ENCODE results near the gene COL19A1.

Gene COL19A1

GRCh38 chr6:70099732-70100131 lies 233.4 kb downstream of the COL19A1 start:
- Histone ChIP-seq H3K9me3 (ENCODE audit: insufficient read depth, low read depth, low read length) (no peaks in the 10 kb centered on the region), H3K79me2 (ENCODE audit: insufficient read depth, low read length) (no peaks in the 10 kb centered on the region), H3K9ac (ENCODE audit: low read depth, low read length, poor library complexity, severe bottlenecking) (no peak overlapping the region), H3K4me2 (ENCODE audit: low read depth, low read length, poor library complexity, severe bottlenecking) (no peak overlapping the region), H4K20me1 (ENCODE audit: insufficient read depth, low read length, poor library complexity, severe bottlenecking) (no peaks in the 10 kb centered on the region), H3K9me2 (replicated peaks; ENCODE audit: low read depth, low read length) (no peaks in the 10 kb centered on the region), H3F3A (ENCODE audit: low read depth) (no peaks in the 10 kb centered on the region), H2AFZ (ENCODE audit: low read length) (no peak overlapping the region), H3K36me3 (ENCODE audit: insufficient read depth, low read length) (no peaks in the 10 kb centered on the region), H3K4me3 (ENCODE audit: low read length, poor library complexity, severe bottlenecking) (no peak overlapping the region), H3K27me3 (ENCODE audit: insufficient read depth, low read length, poor library complexity, severe bottlenecking) (no peaks in the 10 kb centered on the region), H3K4me1 (ENCODE audit: insufficient read depth, low read length, poor library complexity, severe bottlenecking) (no peaks in the 10 kb centered on the region)
- no peak for TF ChIP-seq CTCF (conservative IDR thresholded peaks at IDR 0.05; ENCODE audit: low read length)

- H3K27me3 ChIP-seq (ENCODE audit: insufficient read depth, low read length, poor library complexity, severe bottlenecking): no peaks in the 10 kb centered on the region
- H3K4me1 ChIP-seq (ENCODE audit: insufficient read depth, low read length, poor library complexity, severe bottlenecking): peaks cover 4% of the 10 kb centered on the region
- TF ChIP-seq CTCF (conservative IDR thresholded peaks at IDR 0.05; ENCODE audit: low read length): peak; percentile 80
- no peak for TF ChIP-seq EZH2phosphoT487 (IDR thresholded peaks at IDR 0.05; ENCODE audit: borderline replicate concordance)
- H2AFZ ChIP-seq (ENCODE audit: low read length): no peak overlapping the region
- H3K4me3 ChIP-seq (ENCODE audit: low read length, poor library complexity, severe bottlenecking): no peak overlapping the region
- no peaks in the 10 kb centered on the region for H4K20me1 ChIP-seq (ENCODE audit: insufficient read depth, low read length, poor library complexity, severe bottlenecking)
- H3K9me2 ChIP-seq (replicated peaks; ENCODE audit: low read depth, low read length): no peaks in the 10 kb centered on the region
- no peaks in the 10 kb centered on the region for H3K9me3 ChIP-seq (ENCODE audit: insufficient read depth, low read depth, low read length)
- no peaks in the 10 kb centered on the region for H3F3A ChIP-seq (ENCODE audit: low read depth)
- H3K36me3 ChIP-seq (ENCODE audit: insufficient read depth, low read length): no peaks in the 10 kb centered on the region
- no peak overlapping the region for H3K9ac ChIP-seq (ENCODE audit: low read depth, low read length, poor library complexity, severe bottlenecking)
- H3K79me2 ChIP-seq (ENCODE audit: insufficient read depth, low read length): no peaks in the 10 kb centered on the region
- H3K4me2 ChIP-seq (ENCODE audit: low read depth, low read length, poor library complexity, severe bottlenecking): no peak overlapping the region
Observed at GRCh38 chr6:70103798-70104197, 237.4 kb downstream of the COL19A1 start.

GRCh38 chr6:70107852-70108629 lies 241.7 kb downstream of the COL19A1 start:
- peaks cover 4% of the 10 kb centered on the region for H3K4me1 ChIP-seq (ENCODE audit: insufficient read depth, low read length, poor library complexity, severe bottlenecking)
- no peaks in the 10 kb centered on the region for H3K36me3 ChIP-seq (ENCODE audit: insufficient read depth, low read length)
- H3K9me3 ChIP-seq (ENCODE audit: insufficient read depth, low read depth, low read length): no peaks in the 10 kb centered on the region
- H3K79me2 ChIP-seq (ENCODE audit: insufficient read depth, low read length): no peaks in the 10 kb centered on the region
- no peak overlapping the region for H3K4me3 ChIP-seq (ENCODE audit: low read length, poor library complexity, severe bottlenecking)
- H3K27me3 ChIP-seq (ENCODE audit: insufficient read depth, low read length, poor library complexity, severe bottlenecking): no peaks in the 10 kb centered on the region
- no peaks in the 10 kb centered on the region for H4K20me1 ChIP-seq (ENCODE audit: insufficient read depth, low read length, poor library complexity, severe bottlenecking)
- no peaks in the 10 kb centered on the region for H3K9me2 ChIP-seq (replicated peaks; ENCODE audit: low read depth, low read length)
- H3K9ac ChIP-seq (ENCODE audit: low read depth, low read length, poor library complexity, severe bottlenecking): no peak overlapping the region
- no peaks in the 10 kb centered on the region for H3F3A ChIP-seq (ENCODE audit: low read depth)
- TF ChIP-seq CTCF (conservative IDR thresholded peaks at IDR 0.05; ENCODE audit: low read length) (peak; percentile 86), EZH2phosphoT487 (IDR thresholded peaks at IDR 0.05; ENCODE audit: borderline replicate concordance) (no peak)
- H3K4me2 ChIP-seq (ENCODE audit: low read depth, low read length, poor library complexity, severe bottlenecking): no peak overlapping the region
- H2AFZ ChIP-seq (ENCODE audit: low read length): peak overlapping the region; percentile 70

Measured in Loucy (cell line).